IPS-18a (cell line): ENCODE measurements around the gene CCL26.
"Not testable (repeated sequence)": the region's sequence is repeated elsewhere in the genome, so short reads cannot be mapped to it uniquely, and the experiment has no call there.

ENCODE experiments used
- H3K27ac ChIP-seq: one replicate; pipeline ENCODE4 v1.5.1; 2013; ENCODE audit warnings: low read length
- H3K27me3 ChIP-seq: one replicate; pipeline ENCODE4 v1.6.1; 2013; ENCODE audit warnings: mild to moderate bottlenecking, low read length; ENCODE audit not compliant: control insufficient read depth, insufficient read depth
- H3K36me3 ChIP-seq: one replicate; pipeline ENCODE4 v1.6.1; 2013; ENCODE audit warnings: low read depth, low read length; ENCODE audit not compliant: control insufficient read depth
- H3K4me1 ChIP-seq: one replicate; pipeline ENCODE4 v1.6.1; 2013; ENCODE audit warnings: low read depth, low read length; ENCODE audit not compliant: control insufficient read depth
- H3K4me3 ChIP-seq: one replicate; pipeline ENCODE4 v1.5.1; 2013; ENCODE audit warnings: low read length
- H3K9ac ChIP-seq: one replicate; pipeline ENCODE4 v1.6.1; 2013; ENCODE audit warnings: mild to moderate bottlenecking, low read length, moderate library complexity
- H3K9me3 ChIP-seq: one replicate; pipeline ENCODE4 v1.6.1; 2013; ENCODE audit warnings: low read depth, low read length; ENCODE audit not compliant: control insufficient read depth

CCL26 gene

DNA sequence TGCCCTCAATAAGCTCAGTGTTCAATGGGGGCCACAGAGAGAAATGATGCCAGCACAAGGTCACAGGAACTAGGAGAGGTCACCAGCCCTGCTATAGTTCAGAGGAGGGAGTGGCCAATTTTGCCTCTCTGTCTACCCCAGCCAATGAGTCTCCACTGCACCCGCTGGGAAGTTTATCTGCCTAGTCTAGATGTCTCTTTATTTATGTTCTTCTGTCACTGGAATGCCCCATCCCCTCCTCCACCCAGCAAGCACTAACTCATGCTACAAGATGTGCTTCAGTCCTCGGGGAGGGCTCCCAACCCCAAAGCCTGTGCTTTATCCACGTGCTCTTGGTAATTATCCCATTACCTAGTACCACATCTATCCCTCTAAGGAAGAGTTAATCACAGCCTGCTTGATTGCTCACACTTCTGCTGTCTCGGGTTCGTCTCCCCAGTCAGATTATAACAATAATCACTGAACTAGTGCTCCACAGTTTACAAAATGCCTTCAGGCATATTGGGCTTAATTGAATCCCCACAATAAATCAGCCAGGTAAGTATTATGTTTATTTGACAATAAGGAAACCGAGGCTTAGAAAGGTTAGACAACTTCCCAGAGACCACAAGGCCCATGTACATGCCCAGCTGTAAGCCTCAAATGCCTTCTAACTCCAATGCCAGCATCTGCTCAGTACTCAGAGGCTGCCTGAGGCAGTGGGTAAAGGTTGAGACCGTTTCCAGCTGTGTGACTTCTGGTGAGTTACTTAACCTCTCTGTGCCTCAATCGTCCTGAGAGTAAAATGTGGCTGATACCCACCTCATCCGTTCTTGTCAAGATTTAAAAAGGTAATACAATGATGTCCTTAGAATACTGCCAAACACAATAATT, 37.2 kb downstream of the CCL26 start:
- H3K9me3 ChIP-seq = no peaks in the 10 kb centered on the region
- no peak overlapping the region for H3K9ac ChIP-seq
- peaks cover 12% of the 10 kb centered on the region for H3K27me3 ChIP-seq
- H3K4me1 ChIP-seq = peaks cover 4% of the 10 kb centered on the region
- H3K4me3 ChIP-seq = no peak overlapping the region
- no peak overlapping the region for H3K27ac ChIP-seq
- H3K36me3 ChIP-seq = no peaks in the 10 kb centered on the region

GRCh38 chr7:75732764-75733630, 39.0 kb downstream of the CCL26 start:
- H3K27ac ChIP-seq = no peak overlapping the region
- H3K9ac ChIP-seq = no peak overlapping the region
- H3K4me3 ChIP-seq = no peak overlapping the region

DNA sequence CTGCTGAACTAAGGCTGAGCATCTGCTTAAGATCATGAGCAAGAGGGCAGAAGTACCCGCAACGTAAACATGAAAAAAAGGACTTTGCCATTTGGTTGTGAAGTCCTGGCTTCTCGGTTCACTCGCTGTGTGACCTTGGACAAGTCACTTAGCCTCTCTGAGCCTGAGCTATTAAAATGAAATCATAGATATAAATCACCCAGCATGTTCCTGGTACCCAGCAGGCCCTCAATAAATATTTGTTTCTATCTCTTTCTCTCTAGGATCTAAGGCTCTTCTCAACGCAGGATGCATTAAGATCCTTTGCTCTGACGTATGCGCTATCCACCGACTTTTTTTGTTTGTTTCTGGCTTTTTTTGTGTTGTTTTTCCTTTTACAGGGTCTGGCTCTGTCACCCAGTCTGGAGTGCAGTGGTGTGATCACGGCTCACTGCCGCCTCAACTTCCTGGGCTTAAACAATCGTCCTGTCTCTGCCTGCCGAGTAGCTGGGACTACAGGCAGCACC, 39.9 kb downstream of the CCL26 start:
- peaks cover 4% of the 10 kb centered on the region for H3K4me1 ChIP-seq
- H3K27me3 ChIP-seq = no peaks in the 10 kb centered on the region
- no peak overlapping the region for H3K4me3 ChIP-seq
- H3K9ac ChIP-seq = no peak overlapping the region
- H3K27ac ChIP-seq = no peak overlapping the region
- no peaks in the 10 kb centered on the region for H3K36me3 ChIP-seq
- H3K9me3 ChIP-seq = no peaks in the 10 kb centered on the region

More at GRCh38 chr7:75732764-75733630, 39.0 kb downstream of the CCL26 start:
- Histone ChIP-seq H3K27me3 (peaks cover 6% of the 10 kb centered on the region), H3K9me3 (no peaks in the 10 kb centered on the region), H3K4me1 (peaks cover 5% of the 10 kb centered on the region), H3K36me3 (no peaks in the 10 kb centered on the region)

GRCh38 chr7:75729851-75730274, 42.1 kb downstream of the CCL26 start:
- Histone ChIP-seq H3K9ac (no peak overlapping the region), H3K4me1 (peaks cover 4% of the 10 kb centered on the region), H3K27me3 (no peaks in the 10 kb centered on the region), H3K27ac (no peak overlapping the region), H3K4me3 (no peak overlapping the region), H3K36me3 (no peaks in the 10 kb centered on the region), H3K9me3 (no peaks in the 10 kb centered on the region)

DNA sequence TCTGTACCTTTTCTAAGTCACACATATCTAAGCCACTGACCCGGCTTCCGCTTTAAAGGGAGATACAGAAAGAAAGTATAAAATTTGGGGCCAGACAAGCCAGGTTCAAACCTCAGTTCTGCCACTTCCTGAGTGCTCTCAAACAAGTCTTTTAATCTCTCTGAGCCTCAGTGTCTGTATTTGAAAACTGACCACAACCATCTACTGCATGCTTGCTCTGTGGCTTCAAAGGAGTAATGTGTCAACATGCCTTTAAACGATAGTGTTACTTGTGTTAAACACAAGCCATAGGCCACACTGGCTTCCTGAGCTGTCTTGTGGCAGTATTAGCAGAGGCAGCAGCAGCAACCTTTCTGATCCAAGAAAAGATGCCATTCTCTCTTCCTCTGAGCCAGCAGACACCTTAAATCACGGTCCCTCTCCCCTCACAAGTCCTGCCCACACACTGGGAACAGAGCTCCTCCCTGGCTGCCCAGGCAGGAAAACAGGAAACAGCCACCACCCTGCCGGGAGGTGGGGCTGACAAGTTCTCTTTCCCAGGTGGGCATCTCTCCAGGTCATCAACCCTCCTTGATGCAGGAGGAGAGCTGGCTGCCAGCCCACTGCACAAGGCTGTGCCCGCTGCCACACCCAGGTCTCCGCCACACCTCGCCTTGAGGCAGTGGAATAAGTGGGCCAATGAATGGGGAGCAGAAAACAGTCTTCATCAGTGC, 44.0 kb downstream of the CCL26 start:
- H3K9me3 ChIP-seq = no peaks in the 10 kb centered on the region
- no peak overlapping the region for H3K27ac ChIP-seq
- no peak overlapping the region for H3K4me3 ChIP-seq
- H3K4me1 ChIP-seq = peaks cover 4% of the 10 kb centered on the region
- H3K36me3 ChIP-seq = no peaks in the 10 kb centered on the region
- no peak overlapping the region for H3K9ac ChIP-seq
- H3K27me3 ChIP-seq = no peaks in the 10 kb centered on the region

GRCh38 chr7:75727351-75727750, 44.7 kb downstream of the CCL26 start:
- not testable (repeated sequence) for H3K9ac ChIP-seq, H3K36me3 ChIP-seq, H3K27ac ChIP-seq, H3K9me3 ChIP-seq, H3K4me3 ChIP-seq, H3K27me3 ChIP-seq, H3K4me1 ChIP-seq

DNA sequence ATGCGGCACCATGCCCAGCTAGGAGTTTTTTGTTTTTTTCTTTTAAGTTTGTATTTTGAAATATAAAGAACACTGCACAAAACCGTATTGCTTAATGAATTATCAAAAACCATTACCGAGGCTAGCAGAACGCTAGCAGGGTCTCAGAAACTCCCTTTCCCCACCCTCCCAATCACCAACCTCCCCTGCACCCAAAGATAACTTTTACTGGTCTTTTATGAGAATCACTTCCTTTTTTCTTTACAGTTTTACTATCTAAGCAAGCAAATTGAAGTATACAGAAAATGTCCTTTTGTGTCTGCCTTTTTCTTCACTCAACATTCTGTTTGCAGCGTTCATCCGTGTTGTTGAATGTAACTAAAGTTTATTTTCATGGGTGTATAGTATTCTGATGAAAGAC, 46.7 kb downstream of the CCL26 start:
- no peak overlapping the region for H3K4me3 ChIP-seq
- H3K27me3 ChIP-seq = no peaks in the 10 kb centered on the region
- H3K9ac ChIP-seq = no peak overlapping the region
- H3K27ac ChIP-seq = no peak overlapping the region
- H3K9me3 ChIP-seq = no peaks in the 10 kb centered on the region
- no peaks in the 10 kb centered on the region for H3K36me3 ChIP-seq
- H3K4me1 ChIP-seq = peaks cover 4% of the 10 kb centered on the region

DNA sequence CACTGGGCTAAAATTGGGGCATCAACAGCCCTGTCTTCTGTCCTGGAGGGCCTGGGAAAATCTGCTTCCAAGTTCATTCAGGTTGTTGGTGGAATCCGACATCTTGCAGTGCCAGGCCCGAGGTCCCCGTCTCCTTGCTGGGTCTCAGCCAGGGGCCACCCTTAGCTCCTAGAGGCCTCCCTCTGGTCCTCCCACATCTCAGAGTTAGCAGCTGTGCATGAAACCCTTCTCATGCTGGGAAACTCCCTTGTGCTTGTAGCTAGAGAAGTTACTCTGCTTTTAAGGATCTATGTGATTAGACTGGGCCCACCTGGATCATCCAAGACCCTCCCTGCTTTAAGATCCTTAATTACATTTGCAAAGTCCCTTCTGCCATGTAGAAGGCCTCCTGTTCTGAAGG, 48.6 kb downstream of the CCL26 start:
- Histone ChIP-seq H3K4me3 (no peak overlapping the region), H3K36me3 (no peaks in the 10 kb centered on the region), H3K4me1 (peaks cover 4% of the 10 kb centered on the region), H3K27ac (no peak overlapping the region), H3K9ac (no peak overlapping the region), H3K9me3 (no peaks in the 10 kb centered on the region), H3K27me3 (no peaks in the 10 kb centered on the region)

- Histone ChIP-seq H3K9me3 (no peaks in the 10 kb centered on the region), H3K4me1 (no peaks in the 10 kb centered on the region), H3K9ac (no peak overlapping the region), H3K4me3 (no peak overlapping the region), H3K27ac (no peak overlapping the region), H3K27me3 (no peaks in the 10 kb centered on the region), H3K36me3 (no peaks in the 10 kb centered on the region)
Observed at GRCh38 chr7:75722373-75722772, 49.6 kb downstream of the CCL26 start.

DNA sequence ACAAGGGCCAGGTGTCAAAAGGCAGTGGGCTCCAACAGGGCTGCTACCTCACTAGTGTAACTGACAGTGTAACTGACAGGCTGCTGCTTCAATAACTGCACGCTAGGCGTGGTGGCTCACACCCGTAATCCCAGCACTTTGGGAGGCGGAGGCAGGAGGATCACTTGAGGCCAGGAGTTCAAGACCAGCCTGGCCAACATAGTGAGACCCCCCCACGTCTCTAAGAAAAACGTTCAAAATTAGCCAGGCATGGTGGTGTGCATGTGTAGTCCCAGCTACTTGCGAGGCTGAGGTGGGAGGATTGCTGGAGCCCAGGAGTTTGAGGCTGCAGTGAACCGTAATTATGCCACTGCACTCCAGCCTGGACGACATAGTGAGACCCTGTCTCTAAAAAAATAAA, 50.1 kb downstream of the CCL26 start:
- not testable (repeated sequence) for H3K4me3 ChIP-seq, H3K36me3 ChIP-seq, H3K27ac ChIP-seq, H3K27me3 ChIP-seq, H3K9ac ChIP-seq, H3K9me3 ChIP-seq, H3K4me1 ChIP-seq

- Histone ChIP-seq H3K36me3 (no peaks in the 10 kb centered on the region), H3K27ac (no peak overlapping the region), H3K9ac (no peak overlapping the region)
Observed at GRCh38 chr7:75721426-75721825, 50.6 kb downstream of the CCL26 start.

More at GRCh38 chr7:75721426-75721825, 50.6 kb downstream of the CCL26 start:
- Histone ChIP-seq H3K4me1 (no peaks in the 10 kb centered on the region), H3K4me3 (no peak overlapping the region), H3K9me3 (no peaks in the 10 kb centered on the region), H3K27me3 (no peaks in the 10 kb centered on the region)
